GM21526 (cell line): ENCODE data around the gene BLOC1S1.

Source experiments
- ATAC-seq: cut with Tn5 transposase; IDR thresholded peaks from one replicate; pipeline ENCODE4 v1.9.1; 2021; ENCODE audit warnings: moderate library complexity; ENCODE audit not compliant: unreplicated experiment, low FRiP score

Gene BLOC1S1

GRCh38 chr12:55726971-55727370, 11.1 kb downstream of the BLOC1S1 start:
- no peak for ATAC-seq

DNA sequence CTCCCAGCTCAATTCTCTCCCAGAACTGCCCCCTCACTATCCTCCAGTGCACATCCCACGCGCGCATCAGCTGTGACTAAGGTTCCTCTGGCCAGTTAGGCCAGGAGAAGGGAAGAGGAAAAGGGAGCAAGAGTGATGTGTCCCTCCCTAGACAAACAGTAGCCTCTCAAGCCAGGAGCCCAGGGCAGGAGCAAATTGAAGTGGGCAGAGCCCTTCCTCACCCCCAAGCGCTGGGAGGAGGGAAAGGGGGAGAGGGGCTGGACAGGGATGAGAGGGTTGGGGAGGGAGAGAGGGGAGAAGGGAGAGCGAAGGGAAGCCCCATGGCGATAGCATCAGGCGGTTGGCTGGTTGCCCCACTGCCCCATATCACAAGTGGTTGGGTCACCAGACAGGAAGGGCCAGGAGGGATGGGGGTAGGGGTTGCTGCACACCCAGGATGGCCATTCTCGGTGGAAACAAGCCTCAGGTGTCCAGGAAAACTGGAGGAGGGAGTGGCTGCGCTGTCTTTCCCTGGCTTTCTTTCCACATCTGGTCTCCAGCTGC, 11.9 kb downstream of the BLOC1S1 start:
- ATAC-seq = no peak

- ATAC-seq = peak; percentile 17
Measured at GRCh38 chr12:55728186-55728938, 12.5 kb downstream of the BLOC1S1 start.

DNA sequence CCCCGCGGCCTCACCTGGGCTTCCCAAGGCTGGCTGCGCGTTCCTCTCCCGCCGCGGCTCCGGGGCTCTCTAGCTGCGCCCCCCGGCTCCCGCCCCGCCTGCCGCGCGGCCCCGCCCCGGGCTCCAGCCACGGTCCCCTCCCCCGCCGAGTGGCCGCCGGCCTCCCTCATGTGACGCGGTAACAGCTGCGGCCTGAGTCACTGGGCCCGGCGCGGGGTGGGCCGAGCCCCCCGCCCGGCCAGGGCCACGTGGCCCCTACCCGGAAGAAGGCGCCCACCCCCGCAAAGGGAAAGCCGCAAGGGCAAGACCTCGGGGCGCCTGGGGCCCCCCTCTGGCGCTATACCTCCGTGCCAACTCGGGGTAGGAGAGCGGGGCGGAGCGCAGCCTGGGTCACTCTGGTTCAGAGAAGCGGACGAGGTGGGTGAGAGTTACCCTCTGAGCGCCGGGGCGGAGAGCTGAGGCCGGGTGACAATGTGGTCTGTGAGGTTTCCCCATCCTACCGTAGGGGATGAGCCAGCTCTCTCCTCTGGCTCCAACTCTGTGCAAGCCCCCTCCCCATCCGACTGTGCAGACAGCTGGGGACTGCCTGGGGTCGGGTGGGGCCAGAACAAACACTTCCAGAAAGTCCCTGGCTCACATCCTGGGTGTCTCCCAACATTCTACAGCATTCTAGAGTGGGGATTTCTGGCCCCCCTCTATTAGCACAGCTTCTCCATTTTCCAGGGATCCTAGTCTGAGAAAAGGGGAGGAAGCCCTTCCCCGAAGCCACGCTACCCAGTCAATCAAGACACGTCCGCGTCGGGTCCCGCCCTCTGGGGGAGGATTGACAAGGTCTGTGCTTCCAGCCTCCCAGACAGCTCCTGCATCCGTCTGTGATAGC, 13.3 kb downstream of the BLOC1S1 start, which contains the start of gene CD63:
TSS of gene CD63 (minus strand) at position 71 of the 880 bp plus-strand sequence. CDS start 668 bp downstream, outside the sequence.
- peak; percentile 57 for ATAC-seq

DNA sequence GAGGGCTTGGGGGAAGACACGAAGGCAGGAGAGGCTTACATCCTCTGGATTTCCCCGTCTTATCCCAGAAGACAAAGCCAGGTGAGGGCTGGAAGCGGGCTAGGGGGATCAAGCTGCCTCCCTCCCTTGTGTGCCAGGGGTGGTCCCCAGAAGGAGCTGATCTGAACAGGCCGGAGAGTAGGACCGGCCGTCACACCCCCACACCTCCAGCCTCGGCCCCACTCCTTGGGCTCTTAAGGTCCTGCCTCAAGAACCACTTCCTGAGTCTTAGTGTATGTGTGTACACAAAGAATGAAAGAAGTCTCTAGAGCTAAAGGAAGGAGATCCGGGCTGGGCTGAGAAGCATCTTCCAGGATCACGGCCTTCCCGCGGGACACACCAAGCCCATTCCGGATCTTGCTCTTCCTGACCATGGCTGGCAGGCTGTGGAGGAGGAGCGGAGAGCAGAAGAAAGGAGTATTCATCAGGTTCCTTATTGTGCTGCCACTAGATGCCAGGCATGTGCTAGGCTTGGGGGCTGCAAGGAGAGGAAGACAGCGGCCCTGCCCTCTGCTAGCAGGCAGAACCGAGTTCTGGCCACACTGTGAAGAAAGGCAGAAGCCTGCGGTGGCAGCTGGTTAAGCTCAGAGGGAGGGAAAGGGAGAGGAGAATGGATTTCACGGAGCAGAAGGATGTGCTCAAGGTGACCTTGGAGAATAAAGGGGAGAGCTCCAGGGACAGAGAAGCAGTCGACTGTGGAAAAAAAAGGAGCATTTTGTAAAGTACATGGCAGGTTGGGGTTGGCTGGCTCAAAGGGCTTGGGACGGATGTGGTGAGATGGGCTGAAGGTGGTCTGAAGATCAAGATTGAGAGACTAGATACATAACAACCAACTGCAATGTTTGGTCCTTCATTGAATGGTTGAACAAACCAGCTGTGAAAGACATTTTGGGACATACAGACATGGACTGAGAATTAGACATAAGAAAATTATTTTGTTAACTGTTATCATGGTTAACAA, 14.3 kb downstream of the BLOC1S1 start:
- peak; percentile 31 for ATAC-seq

DNA sequence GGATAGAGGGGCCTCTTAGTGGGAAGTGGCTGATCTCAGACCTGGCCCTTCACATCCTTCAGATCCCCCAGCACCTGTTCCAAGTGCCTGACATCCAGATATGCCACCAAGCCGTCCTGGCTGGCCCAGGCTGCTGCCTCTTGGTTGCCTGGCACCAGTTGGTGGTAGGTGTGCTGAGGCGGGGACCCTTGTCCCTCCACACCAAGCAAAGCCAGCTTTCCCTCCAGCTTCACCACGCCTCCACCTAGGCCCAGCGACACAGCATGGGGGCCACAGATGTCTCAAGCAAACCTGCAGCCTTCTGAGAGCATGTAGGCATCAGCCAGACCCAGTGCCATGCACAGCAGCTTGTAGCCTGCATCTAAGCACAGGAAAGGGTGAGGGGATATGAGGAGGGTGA, 16.4 kb downstream of the BLOC1S1 start:
- ATAC-seq = no peak

- no peak for ATAC-seq
Measured at GRCh38 chr12:55733021-55733555, 17.2 kb downstream of the BLOC1S1 start.

DNA sequence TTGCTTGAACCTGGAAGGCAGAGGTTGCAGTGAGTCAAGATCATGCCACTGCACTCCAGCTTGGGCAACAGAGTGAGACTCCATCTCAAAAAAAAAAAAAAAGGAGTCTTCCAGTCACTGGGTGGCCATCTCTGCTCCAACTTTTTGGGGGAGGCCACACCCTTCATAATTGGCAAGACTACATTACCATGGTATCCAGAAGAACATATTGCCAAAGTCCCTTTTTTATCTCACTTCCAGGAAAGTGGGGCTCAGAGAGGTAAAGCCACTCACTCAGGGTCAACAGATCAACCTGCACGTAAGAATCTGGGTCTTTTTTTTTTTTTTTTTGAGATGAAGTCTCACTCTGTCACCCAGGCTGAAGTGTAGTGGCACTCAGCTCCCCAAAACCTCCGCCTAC, 18.0 kb downstream of the BLOC1S1 start:
- ATAC-seq = no peak

DNA sequence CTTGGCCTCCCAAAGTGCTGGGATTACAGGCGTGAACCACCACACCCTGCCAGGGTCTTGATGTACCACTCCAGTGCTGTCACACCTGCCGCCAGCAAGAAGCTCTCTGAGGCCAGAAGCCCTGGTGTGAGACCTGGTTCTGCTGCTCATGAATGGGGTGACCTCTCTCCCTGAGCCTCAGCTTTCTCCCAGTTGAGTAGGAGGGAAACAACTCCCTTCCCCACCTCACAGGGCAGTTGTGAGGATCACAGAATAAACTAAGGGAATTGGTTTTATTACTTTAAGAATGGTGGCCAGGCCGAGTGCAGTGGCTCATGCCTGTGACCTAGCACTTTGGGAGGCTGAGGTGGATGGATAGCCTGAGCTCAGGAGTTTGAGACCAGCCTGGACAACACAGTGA, 18.7 kb downstream of the BLOC1S1 start:
- ATAC-seq = no peak

DNA sequence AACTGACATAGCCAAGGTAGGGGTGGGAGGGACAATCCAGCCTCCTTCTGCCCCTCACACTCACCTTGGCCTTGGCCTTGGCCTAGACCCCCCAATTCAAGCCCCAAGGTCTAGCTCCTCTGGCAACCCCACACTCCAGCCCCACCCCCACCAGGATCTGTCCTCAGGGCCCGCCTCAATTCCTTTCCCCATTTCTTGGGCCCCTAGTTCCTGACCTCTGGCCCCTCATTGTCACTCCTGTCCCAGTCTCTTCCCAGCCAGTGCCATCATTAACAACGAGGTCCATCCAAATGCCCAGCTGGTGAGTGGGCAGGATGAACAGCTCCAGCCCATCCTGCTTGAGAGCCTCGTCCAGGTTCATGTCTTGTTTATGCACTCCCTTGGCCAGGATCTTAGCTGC, 20.2 kb downstream of the BLOC1S1 start:
- no peak for ATAC-seq

- ATAC-seq = peak; percentile 48
Measured at GRCh38 chr12:55736780-55737580, 21.1 kb downstream of the BLOC1S1 start.

- ATAC-seq = no peak
Measured at GRCh38 chr12:55737581-55738122, 21.8 kb downstream of the BLOC1S1 start.

DNA sequence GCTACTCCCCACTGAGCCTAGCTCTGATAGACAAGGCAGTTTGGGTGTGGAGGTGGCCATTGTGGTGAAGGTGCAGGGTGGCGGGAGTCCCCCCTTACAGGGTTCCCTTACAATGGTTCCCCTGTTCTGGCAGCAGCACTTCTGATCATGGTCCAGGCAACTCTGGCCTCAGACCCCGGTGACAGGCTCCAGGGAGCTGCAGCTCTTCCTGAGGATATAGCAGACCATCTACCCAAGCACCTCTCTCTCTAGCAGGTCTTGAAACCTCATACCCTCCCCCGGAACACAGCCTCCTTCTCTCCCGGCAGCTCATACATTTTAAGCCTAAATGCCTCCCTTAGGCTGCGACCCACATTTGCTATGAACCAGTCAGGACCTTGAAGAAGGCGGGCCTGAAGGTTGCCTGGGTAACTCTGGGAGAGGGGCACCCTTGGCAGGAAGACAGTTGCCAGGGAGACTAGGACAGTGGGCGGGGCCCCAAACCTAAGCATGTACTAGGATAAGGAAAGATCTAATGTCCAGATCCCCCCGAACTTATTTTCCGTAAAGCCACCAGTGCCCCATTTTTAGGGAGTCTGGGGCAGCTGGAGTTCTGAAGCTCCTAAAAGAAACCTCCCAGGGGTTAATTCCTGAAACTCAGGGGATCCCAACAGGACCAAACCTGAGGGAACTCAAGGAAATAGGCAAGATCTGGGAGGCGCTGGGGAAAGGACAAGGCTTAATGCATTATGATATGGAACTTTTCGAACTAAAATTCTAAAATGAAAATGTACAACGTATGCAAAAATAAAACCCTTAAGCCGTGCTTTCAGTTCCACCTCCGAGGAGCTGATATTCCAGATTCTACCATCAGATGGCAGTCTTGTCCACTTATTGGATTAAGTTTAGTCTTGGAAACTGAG, 22.5 kb downstream of the BLOC1S1 start:
- ATAC-seq = peak; percentile 84

DNA sequence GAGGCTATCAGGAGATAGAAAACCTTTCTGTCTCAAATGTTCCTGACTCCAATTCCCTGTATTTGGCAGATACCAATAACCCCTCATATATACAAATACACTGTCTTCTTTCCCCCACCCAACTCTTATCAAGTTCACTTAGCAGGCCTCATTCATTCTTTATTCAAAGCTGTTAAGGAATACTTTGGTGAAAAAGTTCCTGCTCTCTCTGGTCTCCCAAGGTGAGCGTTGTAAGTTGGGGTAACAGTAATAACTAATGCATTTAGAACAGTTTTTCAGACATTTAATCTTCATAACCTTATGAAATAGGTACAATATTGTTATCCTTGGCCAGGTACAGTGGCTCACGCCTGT, 23.2 kb downstream of the BLOC1S1 start:
- ATAC-seq = no peak

DNA sequence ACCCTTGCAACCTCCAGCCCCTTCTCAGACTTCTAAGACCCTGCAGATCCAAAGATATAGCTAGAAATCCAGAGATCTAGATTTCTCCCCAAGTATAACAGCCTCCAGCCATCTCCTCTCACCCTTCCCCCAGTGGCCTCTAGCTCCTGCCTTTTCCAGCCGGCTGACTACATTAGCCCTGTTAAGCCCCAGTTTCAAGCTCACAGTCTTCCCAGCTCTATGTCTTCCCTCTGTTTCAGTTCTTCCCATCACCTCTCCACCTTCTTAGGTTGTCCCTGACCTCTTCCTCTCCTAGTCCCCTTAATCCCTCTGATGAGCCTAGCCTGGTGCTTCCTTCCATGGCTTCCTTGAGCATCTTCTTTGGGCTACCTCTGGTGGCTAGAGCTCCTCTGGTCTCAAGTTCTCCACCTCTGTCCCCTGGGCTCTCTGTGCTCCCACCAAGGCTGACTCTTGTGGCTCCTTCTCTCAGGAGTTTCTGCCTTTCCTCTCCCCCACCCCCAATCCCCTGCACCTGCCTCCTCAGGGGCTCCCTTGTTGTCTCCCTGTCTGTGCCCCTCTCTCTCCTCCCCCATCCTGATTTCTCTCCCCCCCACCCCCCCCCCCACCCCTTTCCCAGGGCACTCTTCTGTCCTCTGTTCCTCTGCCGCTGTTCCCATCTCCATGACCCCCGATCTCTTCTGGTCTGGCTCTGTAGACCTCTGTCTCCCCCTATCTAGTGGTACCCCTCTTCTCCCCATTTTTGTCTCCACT, 26.3 kb downstream of the BLOC1S1 start:
- no peak for ATAC-seq

DNA sequence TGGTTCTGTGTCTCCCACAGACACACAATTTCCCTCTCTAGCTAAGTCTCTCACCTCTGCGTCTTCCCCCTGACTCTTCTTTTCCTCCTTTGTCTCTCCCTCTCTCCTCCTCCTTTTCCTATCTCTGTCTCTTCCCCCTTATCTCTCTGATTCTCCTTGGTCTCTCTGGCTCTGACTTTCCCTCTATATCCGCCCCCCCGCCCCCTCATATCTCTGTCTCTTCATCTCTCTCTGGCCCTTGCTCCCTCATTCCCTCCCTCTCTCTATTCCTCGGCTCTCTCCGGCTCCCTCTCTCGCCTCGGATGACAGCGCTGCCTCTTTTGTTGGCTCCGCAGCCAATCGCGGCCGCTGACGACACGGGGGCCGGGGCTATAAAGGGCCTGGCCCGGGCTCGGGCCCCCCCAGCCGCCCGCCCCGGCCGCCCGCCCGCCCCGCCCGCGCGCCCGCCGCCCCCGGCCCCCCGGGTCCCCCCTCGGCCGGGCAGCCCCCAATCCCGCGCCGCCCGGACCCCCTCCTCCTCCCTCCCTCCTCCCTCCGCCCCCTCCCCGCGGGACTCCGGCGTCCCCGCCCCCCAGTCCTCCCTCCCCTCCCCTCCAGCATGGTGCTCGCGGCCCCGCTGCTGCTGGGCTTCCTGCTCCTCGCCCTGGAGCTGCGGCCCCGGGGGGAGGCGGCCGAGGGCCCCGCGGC, 27.0 kb downstream of the BLOC1S1 start, which contains the start of gene GDF11:
TSS of gene GDF11 (plus strand) at position 404 of the 687 bp plus-strand sequence. CDS start at position 599, 195 bp downstream.
- ATAC-seq = peak; percentile 19
